ELF-1 (cell line): ENCODE data around the gene ATP1A3.
"Not testable (repeated sequence)": the region's sequence is repeated elsewhere in the genome, so short reads cannot be mapped to it uniquely, and the experiment has no call there.

Experiments
- DNase-seq: peaks from one replicate; pipeline ENCODE4 v3.0.0-alpha.2; 2016; ENCODE audit warnings: low read depth, low spot score

The ATP1A3 gene

DNA sequence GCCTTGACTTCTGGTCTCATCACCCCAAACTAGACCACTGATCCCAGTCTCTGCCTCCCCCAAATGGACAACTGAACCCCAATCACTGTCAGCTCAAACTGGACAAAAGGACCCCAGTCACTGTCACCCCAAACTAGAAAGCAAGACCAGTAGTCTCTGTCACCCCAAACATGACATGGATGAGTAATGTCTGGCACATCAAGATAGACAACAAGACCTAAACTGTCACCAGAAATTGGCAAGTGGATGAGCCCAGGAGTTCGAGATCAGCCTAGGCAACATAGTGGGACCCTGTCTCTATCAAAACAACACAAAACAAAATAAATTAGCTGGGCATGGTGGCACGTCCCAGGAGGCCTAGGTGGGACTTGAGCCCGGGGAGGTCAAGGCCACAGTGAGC lies 46.9 kb downstream of the ATP1A3 start:
- DNase-seq = no peak

DNA sequence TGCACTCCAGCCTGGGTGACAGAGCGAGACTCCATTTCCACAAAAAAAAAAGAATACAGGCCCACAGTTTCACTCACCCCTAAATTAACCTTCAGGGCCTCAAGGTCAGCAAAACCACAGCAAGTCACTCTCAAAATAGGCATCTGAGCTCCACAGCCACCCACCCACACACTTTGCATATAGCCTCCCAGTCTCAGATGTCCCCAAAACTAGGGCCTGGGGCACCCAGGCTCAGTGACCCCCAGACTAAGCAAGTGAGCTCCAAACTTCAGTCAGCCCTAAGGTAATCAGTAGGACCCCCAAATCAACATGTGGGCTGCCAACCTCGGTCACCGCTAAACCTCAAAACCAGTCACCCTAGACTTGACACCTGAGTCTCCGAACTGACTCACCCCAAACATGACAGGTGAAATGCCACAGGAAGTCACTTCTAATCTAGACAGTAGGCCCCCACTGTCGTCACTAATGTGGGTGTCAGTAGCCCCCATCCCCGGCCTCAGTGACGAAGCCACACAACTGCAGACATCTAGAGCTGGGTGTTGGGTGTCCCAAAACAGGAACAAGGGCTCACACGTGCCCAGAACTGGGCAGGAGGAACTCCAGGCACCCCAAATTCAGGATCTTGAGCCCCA lies 48.8 kb downstream of the ATP1A3 start:
- DNase-seq = no peak

DNA sequence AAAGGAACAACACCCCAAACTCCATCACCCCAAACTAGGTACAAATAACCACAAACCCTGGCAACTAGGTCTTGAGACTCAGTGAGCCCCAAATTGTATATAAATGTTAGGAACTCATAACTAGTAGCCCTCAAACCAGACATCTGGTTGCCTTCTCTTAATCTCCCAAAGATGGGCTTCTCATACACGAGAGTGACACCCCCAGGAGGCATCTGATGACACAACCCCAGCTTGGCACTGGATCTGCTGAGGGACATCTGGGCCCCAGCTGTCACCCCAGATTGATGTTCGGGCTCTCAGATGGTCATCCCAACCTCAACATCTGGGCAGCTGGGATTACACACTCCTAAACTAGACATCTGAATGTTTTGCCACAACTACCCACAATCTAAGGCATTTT lies 49.7 kb downstream of the ATP1A3 start:
- DNase-seq = no peak

DNA sequence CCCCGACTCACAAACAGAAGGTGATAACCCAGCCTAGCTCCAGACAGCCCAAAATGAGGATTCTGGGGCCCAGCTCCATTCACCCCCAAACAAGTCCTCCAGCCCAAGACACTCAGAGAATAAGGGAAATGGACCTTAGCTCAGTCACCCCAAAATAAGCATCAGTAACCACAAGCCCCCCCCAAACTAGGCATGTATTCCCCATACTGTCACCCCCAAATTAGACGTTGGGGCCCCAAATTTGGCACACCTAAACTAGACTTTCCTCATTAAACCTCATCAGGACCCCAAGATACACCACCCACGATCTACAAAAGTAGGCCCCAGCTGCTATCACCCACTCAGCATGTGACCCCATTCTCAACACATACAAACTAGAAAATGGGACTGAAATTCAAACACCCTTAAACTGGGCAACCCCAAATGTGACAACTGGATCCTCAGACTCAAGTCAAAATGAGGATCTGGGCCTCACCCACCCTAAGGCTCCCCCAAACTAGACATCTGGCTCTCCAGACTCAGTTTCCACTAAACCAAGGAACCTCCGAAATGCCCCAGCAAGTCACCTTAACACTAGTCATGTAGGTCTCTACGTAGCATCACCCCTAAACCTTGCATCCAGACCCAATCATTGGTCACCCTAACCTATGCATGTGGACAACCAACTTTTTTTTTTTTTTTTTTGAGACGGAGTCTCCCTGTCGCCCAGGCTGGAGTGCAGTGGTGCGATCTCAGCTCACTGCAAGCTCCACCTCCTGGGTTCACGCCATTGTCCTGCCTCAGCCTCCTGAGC lies 52.4 kb downstream of the ATP1A3 start:
- DNase-seq = no peak

DNA sequence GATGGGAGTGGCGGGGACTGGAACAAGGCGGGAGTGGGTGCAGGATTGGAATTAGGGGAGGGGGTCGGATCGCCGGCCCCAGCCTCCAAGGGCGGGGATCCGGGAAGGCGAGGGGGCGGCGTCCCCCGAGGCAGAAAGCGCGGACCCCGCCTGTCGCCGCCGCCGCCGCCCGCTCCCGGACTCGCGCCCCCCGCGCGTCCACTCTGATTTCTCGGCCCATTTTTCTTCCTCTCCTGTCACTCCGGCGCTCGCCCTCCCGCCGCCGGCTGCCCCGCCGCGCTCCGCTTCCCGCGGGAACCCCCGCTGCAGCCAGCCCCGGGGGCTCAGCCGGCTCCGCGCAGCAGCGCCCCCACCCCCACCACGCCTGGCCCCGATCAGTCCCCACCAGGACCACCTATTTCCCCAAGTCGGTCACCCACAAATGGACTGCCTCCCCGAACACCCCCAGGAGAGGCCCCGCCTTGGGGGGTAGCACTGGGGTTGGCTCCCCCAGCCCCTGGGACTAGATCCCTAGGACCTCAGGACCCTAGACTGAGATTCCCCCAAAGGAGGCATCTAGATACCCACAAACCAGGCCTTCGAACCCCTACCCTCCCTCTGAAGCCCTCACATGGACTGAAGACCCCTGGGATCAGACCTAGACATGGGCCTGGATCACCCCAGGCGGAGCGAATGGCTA lies 53.2 kb downstream of the ATP1A3 start:
- no peak for DNase-seq

DNA sequence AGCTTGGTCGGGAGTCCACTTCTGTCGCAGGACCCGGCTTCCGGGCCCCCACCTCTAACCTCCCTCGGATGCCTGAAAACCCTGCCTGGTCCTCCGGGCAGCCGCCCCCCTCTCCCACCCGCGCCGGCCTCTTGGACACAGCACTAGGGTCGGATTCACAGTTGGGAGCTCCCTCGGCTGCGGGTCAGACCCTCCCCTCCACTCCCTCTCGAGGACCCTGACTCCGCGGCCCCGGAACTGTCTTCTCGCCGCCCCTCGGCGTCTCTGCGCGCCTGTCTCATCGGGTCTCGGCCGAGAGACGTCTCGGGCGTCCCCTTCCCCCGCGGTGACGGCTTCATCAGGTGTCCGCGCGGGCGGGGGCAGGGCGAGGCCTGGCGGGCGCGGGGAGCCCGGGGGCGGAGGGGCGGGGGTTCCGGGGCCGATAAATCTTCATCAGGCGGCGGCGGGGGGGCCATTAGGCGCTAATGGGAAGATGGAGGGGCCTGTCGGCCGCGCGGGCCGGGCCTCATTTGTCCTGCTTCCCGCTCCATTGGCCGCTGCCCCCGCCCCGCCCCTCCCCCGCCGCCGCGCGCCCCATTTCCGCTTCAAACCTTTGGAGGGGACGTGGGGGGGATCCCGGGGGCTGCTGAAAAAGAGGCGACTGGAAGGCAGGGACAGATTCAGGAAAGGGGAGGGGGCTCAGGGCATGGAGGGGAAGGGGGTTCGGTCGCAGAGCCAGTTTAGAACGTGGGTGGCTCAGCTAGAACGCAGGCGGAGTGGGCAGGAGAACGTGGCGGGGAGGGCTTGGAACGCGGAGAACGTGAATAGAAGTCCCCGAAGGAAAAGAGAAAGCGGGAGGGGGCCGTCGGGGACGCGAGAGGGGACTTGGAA lies 53.9 kb downstream of the ATP1A3 start:
- DNase-seq = no peak

DNA sequence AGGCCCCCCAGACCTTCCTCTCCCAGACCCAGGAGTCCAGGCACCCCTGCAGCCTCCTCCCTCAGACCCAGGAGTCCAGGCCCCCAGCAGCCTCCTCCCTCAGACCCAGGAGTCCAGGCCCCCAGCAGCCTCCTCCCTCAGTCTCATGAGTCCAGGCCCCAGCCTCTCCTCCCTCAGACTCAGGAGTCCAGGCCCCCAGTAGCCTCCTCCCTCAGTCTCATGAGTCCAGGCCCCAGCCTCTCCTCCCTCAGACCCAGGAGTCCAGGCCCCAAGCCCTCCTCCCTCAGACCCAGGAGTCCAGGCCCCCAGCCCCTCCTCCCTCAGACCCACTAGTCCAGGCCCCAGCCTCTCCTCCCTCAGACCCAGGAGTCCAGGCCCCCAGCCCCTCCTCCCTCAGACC lies 54.8 kb downstream of the ATP1A3 start:
- DNase-seq = not testable (repeated sequence)

DNA sequence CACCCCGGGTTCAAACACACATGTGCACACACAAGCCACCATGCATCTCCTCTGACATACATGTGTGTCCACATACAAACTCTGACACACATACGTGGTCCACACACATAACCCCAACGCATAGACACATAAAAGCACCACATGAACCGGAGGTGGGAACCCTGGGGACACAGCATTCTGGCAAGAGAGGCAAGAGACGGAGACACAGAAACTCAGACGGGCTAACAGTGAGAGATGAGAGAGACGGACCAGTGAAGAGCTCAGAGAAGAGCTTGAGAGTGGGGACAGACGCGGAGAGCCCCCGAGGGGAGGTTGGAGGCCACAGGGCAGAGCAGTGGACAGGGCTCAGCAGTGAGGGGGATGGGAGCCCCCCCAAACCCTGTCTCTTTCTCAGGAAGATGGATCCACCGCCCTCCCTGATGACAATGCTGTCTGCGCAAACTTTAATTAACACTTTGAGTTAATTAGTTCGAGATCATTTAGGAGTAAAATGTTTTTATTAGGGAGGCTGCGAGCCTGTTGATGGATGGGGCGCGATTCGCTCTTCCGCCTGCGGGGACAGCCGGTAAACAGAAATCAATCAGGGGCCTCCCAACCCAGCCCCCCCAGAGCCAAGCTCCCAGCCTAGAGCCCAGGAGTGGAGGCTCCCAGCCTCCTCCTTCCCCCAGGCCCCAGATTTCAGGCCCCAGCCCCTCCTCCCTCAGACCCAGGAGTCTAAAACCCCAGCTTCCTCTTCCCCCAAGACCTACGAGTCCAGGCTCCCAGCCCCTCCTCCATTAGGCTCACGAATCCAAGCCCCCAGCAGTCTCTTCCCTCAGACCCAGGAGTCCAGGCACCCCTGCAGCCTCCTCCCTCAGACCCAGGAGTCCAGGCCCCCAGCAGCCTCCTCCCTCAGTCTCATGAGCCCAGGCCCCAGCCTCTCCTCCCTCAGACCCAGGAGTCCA lies 56.2 kb downstream of the ATP1A3 start:
- DNase-seq = no peak

DNA sequence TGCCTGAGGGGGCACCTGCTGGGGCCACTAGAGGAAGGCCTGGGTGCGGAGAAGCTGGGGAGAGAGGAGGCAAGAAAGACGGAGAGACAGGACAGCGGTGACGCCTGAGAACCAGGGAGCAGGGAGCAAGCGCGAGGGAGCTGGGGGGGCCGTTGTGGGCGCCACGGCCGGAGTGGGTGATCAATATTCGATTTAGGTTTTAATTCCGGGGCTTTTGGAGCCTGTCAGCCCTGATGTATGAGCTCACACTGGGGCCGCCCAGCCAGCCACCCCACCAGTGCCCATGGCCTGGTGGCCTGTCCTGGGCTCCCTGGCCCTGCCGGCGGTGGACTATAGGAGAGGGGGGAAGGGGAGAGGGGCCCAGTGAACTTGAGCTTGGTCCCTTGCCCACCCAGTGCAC lies 57.1 kb downstream of the ATP1A3 start:
- DNase-seq = no peak

DNA sequence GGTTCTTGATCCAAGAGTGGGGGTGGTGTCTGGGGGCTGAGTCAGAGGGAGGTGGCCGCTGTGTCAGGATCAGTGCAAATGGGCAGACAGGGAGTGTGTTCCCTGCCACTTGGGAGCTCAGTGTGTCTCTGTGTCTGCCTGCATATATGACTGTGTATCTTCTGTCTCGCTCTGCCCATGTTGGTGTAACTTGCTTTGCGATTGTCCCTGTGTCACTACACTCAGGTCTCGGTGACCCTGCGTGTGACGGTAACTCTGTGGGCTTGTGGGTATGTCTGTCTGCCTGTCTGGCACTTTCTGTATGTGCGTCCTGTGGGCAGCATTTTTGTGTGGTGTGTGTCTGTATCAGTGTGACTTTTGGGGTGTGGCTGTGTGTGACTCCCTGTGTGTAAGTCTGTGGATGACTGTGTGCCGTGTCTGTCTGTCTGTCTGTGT lies 57.6 kb downstream of the ATP1A3 start:
- DNase-seq = no peak

DNA sequence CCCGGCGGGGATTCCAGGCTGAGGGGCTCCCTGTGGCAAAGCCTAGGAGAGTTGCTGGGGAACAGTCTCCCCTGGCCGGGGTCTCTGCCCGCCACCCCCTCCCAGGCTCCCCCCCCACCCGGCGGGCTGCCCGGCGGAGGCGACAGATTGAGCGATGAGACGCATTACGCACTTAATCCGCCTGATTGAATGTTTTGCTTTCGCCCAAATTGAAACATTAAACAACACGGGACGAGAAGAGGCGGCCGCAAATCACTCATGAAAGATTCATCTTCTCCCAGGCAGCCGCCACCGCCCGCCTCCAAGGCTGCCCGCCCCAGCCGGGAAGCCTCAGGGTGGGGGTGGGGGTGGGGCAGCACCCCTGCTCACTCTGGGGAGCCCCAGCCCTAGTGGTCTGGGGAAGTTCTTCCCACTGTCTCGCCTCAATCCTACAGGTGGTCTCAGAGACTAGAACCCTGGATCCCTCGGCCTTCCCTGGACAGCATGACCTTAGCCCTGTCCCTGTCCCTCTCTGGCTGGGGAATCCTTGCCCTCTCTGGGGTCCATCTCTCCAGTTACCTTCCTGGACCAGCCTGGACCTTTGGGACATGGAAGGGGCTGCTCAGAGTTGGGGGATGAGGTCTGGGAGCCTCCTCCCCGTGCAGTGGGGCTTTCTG lies 58.1 kb downstream of the ATP1A3 start:
- DNase-seq = no peak

DNA sequence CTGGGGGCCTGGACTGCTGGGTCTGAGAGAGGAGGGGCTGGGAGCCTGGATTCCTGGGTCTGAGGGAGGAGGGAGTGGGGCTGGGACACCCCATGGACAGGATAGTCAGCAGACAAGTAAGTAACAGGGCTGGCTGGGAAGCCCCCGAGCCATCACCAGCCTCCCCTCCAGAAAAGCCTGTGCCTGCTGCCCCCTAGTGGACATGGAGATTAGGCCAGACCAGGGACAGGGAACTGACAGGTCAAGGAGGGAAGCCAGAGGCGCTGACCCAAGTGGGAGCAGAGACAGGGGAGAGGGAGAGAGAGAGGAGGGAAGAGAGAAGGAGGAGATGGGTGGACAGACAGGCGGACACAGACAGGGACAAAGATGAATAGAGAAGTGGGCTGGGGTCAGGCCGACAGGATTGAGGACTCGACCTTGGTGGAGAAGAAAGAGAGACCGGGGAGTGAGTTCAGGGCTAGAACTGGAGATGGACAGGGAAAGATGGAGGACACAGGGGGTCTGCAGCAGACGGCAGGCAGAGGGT lies 59.1 kb downstream of the ATP1A3 start:
- DNase-seq = peak; percentile 93

DNA sequence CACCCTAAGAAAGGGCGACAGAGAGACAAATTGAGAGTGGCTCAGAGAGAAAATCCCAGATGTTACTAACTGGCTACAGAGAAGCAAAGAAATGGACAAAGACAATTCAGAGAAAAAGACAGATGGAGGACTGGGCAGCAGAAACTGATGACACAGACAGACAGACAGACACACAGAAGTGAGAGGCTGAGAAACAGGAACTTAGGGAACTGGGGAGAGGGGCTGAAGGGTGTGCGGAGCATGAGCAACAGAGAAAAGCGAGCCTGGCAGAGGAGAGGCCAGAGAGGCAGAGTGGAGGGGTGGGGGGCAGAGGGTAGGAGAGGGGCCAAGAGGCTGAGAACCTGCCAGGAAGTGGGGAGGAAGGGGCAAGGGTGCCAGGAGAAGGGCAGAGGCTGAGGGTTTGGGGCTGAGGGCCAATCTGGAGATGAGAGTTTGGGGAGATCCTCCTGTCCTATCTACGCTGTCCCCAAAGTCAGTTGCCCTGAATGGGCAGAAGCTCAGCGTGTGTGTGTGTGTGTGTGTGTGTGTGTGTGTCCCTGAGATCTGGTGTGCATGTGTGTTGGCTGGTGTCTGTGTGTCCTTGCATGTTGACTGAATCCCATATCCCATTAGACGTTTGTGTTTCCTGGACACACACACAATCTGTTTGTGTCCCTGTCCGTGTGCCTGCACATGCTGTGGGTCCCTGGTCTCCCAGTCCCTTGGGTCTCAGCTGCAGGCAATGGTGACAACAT lies 60.2 kb downstream of the ATP1A3 start:
- DNase-seq = no peak

DNA sequence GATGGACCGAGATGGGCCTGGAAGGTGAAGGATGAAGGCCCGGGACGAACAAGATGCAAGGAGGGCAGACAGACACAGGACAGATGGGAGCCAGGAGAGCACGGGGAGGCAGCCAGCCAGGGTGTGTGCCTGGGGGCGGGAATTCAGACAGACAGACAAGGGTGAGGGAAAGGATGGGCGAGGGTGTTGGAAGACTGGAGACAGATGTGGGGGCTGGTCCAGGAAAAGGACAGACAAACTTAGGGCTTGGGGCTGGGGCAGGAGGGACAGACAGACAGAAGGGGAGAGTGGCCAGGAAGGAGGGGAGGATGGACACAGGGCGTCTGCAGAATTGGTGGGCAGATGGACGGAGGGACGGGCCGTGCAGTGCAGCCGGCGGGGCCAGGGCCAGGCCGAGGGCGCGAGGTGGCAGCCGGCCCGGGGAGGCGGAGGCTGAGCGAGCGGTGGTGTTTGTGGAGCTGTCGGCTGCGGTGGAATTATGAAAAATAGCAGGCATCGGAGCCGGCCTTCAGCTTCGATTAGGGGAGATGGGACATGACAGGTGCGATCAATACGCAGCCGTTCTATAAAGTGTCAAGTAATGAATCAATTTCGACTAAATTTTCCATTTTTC lies 61.2 kb downstream of the ATP1A3 start:
- no peak for DNase-seq

DNA sequence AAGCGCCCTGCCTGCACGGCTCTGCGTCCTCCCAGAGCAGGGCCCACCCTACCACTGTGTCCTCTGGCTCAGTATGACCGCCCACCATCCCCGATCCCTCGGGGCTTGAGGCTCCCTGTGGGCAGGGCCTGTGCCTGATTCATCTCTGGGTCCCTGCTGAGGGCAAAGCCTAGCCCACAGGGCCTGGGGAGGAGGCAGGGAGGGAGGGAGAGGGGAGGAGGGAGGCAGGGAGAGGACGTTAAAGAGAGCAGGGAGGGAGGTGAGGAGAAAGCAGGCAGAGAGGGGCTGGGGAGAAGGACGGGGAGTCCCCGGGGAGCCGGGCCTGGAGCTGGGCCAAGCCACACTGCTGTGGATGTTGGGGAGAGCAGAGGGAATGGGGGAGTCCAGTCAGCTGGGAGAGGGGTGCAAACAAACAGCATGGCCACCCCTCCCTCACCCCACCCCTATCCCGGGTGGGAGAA lies 61.7 kb downstream of the ATP1A3 start:
- peak; percentile 49 for DNase-seq

DNA sequence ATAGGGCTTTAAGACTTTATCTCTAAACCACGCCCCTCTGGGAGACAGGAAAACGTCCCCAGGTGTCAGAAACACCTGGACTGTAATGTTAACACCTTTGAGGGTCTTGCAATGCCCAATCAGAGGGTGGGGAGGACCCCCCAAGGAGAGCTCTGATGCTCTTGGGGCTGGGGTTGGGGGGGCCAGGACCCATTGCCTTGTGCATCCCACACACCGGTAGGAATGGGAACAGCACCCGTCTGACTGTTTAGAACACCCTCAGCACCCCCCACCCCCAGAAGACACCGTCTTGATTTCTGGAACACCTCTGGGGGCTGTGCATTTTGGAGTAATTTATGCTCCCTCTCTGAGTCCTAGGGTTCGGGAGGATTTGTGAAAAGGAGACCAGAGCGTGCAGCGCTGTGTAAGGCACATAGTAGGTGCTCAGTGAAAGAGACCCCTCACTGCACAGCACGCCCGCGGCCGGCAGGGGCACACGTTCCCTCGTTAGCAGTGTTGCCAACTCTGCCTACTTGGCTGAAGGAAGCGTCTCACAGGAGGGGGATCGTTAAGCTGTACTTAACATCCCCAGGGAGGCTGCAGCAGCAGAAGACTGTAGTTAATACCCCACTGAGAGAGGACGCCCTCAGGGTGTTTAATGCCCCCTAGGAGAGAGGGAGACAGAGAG lies 63.0 kb downstream of the ATP1A3 start:
- DNase-seq = peak; percentile 60

DNA sequence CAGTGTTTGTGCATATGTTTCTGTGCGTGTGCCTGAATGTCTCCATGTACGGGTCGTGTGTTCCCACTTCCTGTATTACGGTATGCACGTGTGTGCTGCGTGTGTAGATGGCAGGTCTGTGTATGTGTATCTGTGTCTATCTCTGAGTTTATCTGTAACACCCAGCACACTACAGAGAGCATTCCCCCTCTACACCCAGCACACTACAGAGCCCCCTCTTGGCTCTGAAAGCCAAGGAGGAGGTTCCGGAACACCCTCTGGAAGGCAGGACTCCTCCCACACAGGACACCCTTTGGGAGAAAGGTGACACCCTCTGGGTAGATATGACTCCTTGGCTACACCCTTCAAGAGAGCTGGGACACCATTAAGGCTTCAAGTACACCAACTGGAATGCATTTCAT lies 63.7 kb downstream of the ATP1A3 start:
- DNase-seq = no peak

DNA sequence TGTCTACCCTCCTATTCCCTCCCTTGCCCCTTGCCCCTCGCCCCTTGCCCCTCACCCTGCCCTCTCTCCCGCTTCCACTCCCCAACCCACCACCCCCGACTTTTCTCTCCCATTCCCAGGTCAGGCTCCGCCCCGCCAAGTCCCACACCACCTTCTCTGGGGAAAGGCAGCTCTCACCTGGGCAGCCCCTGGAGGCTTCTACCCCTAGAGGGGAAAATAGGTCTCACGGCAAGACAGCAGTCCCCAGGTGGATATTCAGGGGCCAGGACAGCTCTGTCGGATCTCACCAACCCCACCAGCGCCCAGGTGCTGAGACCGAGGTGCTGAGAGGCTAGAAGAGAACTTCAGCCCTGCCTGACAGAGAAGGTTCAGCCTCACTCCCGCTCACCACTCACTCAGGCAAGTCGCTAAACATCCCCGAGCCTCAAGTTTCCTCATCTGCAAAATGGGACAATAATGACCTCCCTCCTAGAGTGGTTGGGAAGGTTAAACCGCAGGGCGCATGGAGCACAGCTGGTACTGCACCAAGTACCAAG lies 64.4 kb downstream of the ATP1A3 start:
- DNase-seq = no peak
